ENCODE data around the gene MFSD2A. TPM values are rescaled to one million over a fixed set of nuclear protein-coding genes. Genes with fewer than 3 reads are reported as not detected.

Gene MFSD2A
- total RNA-seq, 1 donor: 6.0 TPM

GRCh38 chr1:39969048-39969447, 14.1 kb downstream of the MFSD2A start:
- DNase-seq (ENCODE audit: low read depth): no peak
- no peak overlapping the region for H3K4me3 ChIP-seq (ENCODE audit: low read depth, low read length)
- no peak for TF ChIP-seq CTCF (IDR thresholded peaks at IDR 0.05; ENCODE audit: insufficient read depth, low read depth, low read length)

- DNase-seq (ENCODE audit: low read depth): peak; percentile 18
- no peak for TF ChIP-seq CTCF (IDR thresholded peaks at IDR 0.05; ENCODE audit: insufficient read depth, low read depth, low read length)
These were observed 14.8 kb downstream of the MFSD2A start for GRCh38 chr1:39969531-39970270.

GRCh38 chr1:39970274-39970673, 15.3 kb downstream of the MFSD2A start:
- H3K4me3 ChIP-seq (ENCODE audit: low read depth, low read length): no peak overlapping the region
- no peak for DNase-seq (ENCODE audit: low read depth)
- no peak for TF ChIP-seq CTCF (IDR thresholded peaks at IDR 0.05; ENCODE audit: insufficient read depth, low read depth, low read length)

More at GRCh38 chr1:39969531-39970270, 14.8 kb downstream of the MFSD2A start:
- no peak overlapping the region for H3K4me3 ChIP-seq (ENCODE audit: low read depth, low read length)

- DNase-seq (ENCODE audit: low read depth): no peak
- no peak for TF ChIP-seq CTCF (IDR thresholded peaks at IDR 0.05; ENCODE audit: insufficient read depth, low read depth, low read length)
These were observed 16.2 kb downstream of the MFSD2A start for GRCh38 chr1:39971138-39971537.

GRCh38 chr1:39973503-39974135, 18.7 kb downstream of the MFSD2A start:
- peak; percentile 96 for TF ChIP-seq CTCF (IDR thresholded peaks at IDR 0.05; ENCODE audit: insufficient read depth, low read depth, low read length)
- DNase-seq (ENCODE audit: low read depth): peak; percentile 69
- no peak overlapping the region for H3K4me3 ChIP-seq (ENCODE audit: low read depth, low read length)

More at GRCh38 chr1:39971138-39971537, 16.2 kb downstream of the MFSD2A start:
- H3K4me3 ChIP-seq (ENCODE audit: low read depth, low read length): no peak overlapping the region

- TF ChIP-seq CTCF (IDR thresholded peaks at IDR 0.05; ENCODE audit: insufficient read depth, low read depth, low read length): no peak
- no peak overlapping the region for H3K4me3 ChIP-seq (ENCODE audit: low read depth, low read length)
- no peak for DNase-seq (ENCODE audit: low read depth)
These were observed 21.8 kb downstream of the MFSD2A start for GRCh38 chr1:39976732-39977131.

All from fibroblast of villous mesenchyme (primary cell).